Uterus (tissue), 4 donors: ENCODE results near the gene ATG5. TPM values are rescaled to one million over a fixed set of nuclear protein-coding genes. Genes with fewer than 3 reads are reported as not detected.
"Not testable (repeated sequence)": the region's sequence is repeated elsewhere in the genome, so short reads cannot be mapped to it uniquely, and the experiment has no call there.

Source experiments
- DNase-seq, 2 donors: peaks; one replicate each; pipeline ENCODE4 v3.0.0-alpha.2; 2019 to 2020
- H3K27ac ChIP-seq, 2 donors: fragments of 200-600 bp; sonication (generic); 1 replicate in 1 of 2; 2 replicates in 1 of 2; pipeline ENCODE4 v1.5.1; 2016 to 2018
- H3K27me3 ChIP-seq, 2 donors: fragments of 200-600 bp; sonication (generic); one replicate each; pipeline ENCODE4 v1.5.1; 2018 to 2019; ENCODE audit warnings: control low read depth in 1 of 2
- H3K36me3 ChIP-seq, 2 donors: fragments of 200-600 bp; sonication (generic); one replicate each; pipeline ENCODE4 v1.5.1; 2019; ENCODE audit warnings: control low read depth in 1 of 2
- H3K4me1 ChIP-seq, 2 donors: fragments of 200-600 bp; sonication (generic); one replicate each; pipeline ENCODE4 v1.5.1; 2018 to 2019; ENCODE audit warnings: control low read depth in 1 of 2
- H3K4me3 ChIP-seq, 2 donors: fragments of 200-600 bp; sonication (generic); 1 replicate in 1 of 2; 2 replicates in 1 of 2; pipeline ENCODE4 v1.5.1; 2018 to 2019; ENCODE audit warnings: mild to moderate bottlenecking in 1 of 2
- H3K9me3 ChIP-seq, 2 donors: fragments of 200-600 bp; sonication (generic); one replicate each; pipeline ENCODE4 v1.5.1; 2019; ENCODE audit warnings: control low read depth in 1 of 2
- POLR2A ChIP-seq, 2 donors: fragments of 450-650 bp; IDR thresholded peaks; one replicate each; pipeline ENCODE4 v1.6.1; 2016; ENCODE audit warnings: antibody characterized with exemption in 2 of 2, mild to moderate bottlenecking in 1 of 2, moderate library complexity in 1 of 2
- intact Hi-C: fragments of 100-400 bp; cut with DNase I; formaldehyde crosslinking; loops from one replicate; pipeline ENCODE4 v1.15.1; 2023; ENCODE audit warnings: low total_unique reads
- total RNA-seq, 4 donors: library from RNA; depleted of rRNA in 3 of 4; stranded (reverse); fragments of >200 nt in 3 of 4; gene quantifications; one replicate each; pipeline versions ENCODE4 v1.1.0 to v1.2.4, GENCODE V29; 2014 to 2023
- TF ChIP-seq, protein P1 (sequence below), 4 experiments: fragments of 200-600 bp in 2 of 4; fragments of 450-650 bp in 2 of 4; sonication (generic) in 2 of 4; IDR thresholded peaks; one replicate each; pipeline ENCODE4 v1.5.1; 2016 to 2019; ENCODE audit warnings: antibody characterized with exemption in 4 of 4, mild to moderate bottlenecking in 2 of 4, moderate library complexity in 1 of 4
- donor health status: DM: yes; HTN: yes; CAD: no.

Gene ATG5
- total RNA-seq, 4 donors from 2014 or later: 40.0 to 87.9 (median 63.3) TPM

DNA sequence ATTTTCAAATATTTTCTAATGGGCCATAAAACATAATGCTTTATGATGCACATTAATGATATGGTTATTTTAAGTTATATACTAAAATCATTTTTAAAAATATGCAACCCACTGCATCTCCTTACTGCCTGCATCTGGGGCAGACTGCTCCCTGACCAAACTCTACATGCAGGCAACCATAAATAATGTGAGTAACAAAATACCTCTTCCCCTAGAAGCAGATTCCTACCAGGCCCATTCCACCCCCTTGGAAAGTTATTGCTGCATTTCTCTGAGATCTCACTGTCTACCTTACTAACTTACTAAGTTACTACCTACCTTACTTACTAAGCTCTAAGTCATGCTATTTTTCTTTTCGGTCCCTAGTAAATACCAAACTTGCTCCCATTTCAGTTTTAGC is 71.8 kb downstream of the ATG5 start:
- Histone ChIP-seq H3K27ac (no peak overlapping the region), H3K4me3 (no peak overlapping the region), H3K36me3 (no peaks in the 10 kb centered on the region), H3K27me3 (no peaks in the 10 kb centered on the region), H3K9me3 (no peaks in the 10 kb centered on the region), H3K4me1 (no peaks in the 10 kb centered on the region)
- no peak for DNase-seq
- intact Hi-C loops: no loop called here
- TF ChIP-seq POLR2A (IDR thresholded peaks at IDR 0.05): no peak

DNA sequence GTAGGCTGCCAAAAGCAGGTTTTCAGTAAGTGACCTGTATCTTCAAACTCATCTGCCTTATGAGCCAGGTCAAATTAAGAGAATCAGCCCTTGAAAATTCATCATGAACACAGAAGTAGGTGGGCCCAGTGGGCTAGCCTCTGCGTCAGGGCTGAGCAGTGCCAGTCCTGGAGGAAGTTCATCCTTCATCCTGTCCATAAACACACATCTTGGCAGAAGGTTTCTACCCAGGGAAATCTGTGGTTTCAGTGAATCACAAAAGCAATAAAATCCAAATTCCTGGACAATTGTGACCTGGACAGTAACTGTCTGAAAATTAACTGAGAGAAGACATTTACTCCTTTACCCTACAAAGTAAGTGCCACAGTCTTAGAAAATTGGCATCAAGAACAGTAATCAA is 72.4 kb downstream of the ATG5 start:
- H3K4me1 ChIP-seq: no peaks in the 10 kb centered on the region
- no peaks in the 10 kb centered on the region for H3K36me3 ChIP-seq

DNA sequence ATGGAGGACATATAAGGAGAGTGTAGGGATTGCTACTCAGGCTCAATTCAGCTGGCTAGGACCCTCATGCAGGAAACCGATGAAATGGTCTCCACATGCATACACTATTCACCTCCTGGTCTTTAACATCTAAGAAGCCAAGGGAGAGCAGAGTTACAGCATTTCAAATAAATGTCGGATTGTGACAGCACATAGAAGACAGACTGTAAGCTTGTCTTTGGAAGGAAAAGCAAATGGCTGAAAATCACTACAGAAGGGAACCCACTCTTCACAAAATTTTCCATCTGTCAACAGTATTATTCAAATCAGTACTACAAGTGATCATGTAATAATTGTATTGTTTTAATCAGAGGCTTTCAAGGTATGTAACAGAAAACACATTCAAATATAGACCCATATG is 72.9 kb downstream of the ATG5 start:
- no peak overlapping the region for H3K4me3 ChIP-seq
- no peak for DNase-seq
- intact Hi-C loops: no loop called here
- H3K9me3 ChIP-seq: no peaks in the 10 kb centered on the region
- no peaks in the 10 kb centered on the region for H3K4me1 ChIP-seq
- H3K27ac ChIP-seq: no peak overlapping the region
- no peaks in the 10 kb centered on the region for H3K36me3 ChIP-seq
- H3K27me3 ChIP-seq: no peaks in the 10 kb centered on the region
- TF ChIP-seq, protein P1, sequence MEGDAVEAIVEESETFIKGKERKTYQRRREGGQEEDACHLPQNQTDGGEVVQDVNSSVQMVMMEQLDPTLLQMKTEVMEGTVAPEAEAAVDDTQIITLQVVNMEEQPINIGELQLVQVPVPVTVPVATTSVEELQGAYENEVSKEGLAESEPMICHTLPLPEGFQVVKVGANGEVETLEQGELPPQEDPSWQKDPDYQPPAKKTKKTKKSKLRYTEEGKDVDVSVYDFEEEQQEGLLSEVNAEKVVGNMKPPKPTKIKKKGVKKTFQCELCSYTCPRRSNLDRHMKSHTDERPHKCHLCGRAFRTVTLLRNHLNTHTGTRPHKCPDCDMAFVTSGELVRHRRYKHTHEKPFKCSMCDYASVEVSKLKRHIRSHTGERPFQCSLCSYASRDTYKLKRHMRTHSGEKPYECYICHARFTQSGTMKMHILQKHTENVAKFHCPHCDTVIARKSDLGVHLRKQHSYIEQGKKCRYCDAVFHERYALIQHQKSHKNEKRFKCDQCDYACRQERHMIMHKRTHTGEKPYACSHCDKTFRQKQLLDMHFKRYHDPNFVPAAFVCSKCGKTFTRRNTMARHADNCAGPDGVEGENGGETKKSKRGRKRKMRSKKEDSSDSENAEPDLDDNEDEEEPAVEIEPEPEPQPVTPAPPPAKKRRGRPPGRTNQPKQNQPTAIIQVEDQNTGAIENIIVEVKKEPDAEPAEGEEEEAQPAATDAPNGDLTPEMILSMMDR (IDR thresholded peaks at IDR 0.05): no peak
- no peak for TF ChIP-seq POLR2A (IDR thresholded peaks at IDR 0.05)

More for the DNA sequence above, 72.4 kb downstream of the ATG5 start:
- TF ChIP-seq, protein P1 (IDR thresholded peaks at IDR 0.05): no peak
- no peak for TF ChIP-seq POLR2A (IDR thresholded peaks at IDR 0.05)
- DNase-seq: no peak
- Histone ChIP-seq H3K27ac (no peak overlapping the region), H3K27me3 (no peaks in the 10 kb centered on the region), H3K9me3 (no peaks in the 10 kb centered on the region), H3K4me3 (no peak overlapping the region)
- intact Hi-C loops: no loop called here

DNA sequence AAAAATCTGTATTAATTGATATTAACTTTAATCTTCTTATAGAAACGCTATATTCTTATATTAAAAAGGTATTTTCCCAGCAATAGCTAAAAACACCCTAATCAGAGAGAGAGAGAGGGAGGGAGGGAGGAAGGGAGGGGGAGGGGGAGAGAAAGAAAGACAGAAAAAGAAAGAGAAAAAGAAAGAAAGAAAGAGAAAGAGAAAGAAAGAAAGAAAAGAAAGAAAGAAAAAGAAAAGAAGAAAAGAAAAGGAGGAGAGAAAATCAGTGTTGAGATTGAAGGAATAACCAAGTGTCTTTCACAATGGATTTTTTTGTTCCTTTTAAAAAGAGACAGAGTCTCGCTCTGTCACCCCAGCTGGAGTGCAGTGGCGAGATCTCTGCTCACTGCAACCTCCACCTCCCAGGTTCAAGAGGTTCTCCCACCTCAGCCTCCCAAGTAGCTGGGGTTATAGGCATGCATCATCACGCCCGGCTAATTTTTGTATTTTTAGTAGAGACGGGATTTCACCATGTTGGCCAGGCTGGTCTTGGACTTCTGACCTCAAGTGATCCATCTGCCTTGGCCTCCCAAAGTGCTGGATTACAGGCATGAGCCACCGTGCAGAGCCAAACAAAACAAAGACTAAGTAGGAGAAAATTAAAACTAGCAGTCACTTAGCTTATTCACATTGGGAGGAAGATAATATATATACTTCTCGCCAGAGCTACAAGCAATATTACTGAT is 73.9 kb downstream of the ATG5 start:
- H3K4me3 ChIP-seq, intact Hi-C loops, H3K4me1 ChIP-seq, H3K36me3 ChIP-seq, H3K27ac ChIP-seq, H3K27me3 ChIP-seq, DNase-seq, H3K9me3 ChIP-seq: not testable (repeated sequence)

DNA sequence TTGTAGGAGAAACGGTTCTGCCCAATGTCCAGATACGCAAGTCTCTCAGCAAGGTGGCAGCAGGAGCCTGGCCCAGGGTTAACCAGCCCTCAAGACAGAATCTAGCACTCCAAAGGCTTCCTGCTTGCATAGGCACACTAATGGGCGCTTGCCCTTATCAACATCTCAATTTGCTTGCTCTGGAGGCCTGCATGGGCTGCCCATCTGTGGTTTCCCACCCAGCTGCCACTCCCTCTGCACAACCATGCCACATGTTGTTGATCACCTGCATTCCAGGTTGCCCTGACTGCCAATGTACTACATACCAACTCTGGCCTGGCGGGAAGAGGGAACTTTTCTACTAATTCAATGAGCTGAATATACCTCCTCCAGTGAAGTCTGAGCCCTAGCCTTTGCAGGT is 74.6 kb downstream of the ATG5 start:
- no peak for TF ChIP-seq POLR2A (IDR thresholded peaks at IDR 0.05)
- TF ChIP-seq, protein P1 (IDR thresholded peaks at IDR 0.05): no peak
- intact Hi-C loops: no loop called here

DNA sequence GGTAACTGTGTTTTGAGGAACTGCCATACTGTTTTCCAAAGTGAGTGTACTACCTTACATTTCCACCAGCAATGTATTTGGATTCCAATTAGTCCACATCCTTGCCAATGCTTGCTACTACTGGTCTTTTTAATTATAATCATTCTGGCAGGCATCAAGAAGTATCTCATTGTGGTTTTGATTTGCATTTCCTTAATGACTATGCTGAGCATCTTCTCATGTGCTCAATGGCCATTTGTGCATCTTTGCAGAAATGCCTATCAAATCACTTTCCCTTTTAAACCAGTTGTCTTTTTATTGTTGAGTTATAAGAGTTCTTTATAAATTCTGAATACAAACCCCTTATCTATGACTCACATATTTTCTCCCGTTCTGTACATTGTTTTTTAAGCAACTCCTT is 75.9 kb downstream of the ATG5 start:
- H3K27ac ChIP-seq: no peak overlapping the region
- DNase-seq: no peak
- TF ChIP-seq POLR2A (IDR thresholded peaks at IDR 0.05): no peak
- TF ChIP-seq, protein P1 (IDR thresholded peaks at IDR 0.05): no peak
- H3K27me3 ChIP-seq: no peaks in the 10 kb centered on the region
- no peak overlapping the region for H3K4me3 ChIP-seq
- no peaks in the 10 kb centered on the region for H3K36me3 ChIP-seq
- H3K4me1 ChIP-seq: no peaks in the 10 kb centered on the region
- intact Hi-C loops: no loop called here
- H3K9me3 ChIP-seq: no peaks in the 10 kb centered on the region

More for the DNA sequence above, 74.6 kb downstream of the ATG5 start:
- DNase-seq: no peak
- Histone ChIP-seq H3K4me3 (no peak overlapping the region), H3K9me3 (no peaks in the 10 kb centered on the region), H3K36me3 (no peaks in the 10 kb centered on the region), H3K27ac (no peak overlapping the region), H3K27me3 (no peaks in the 10 kb centered on the region), H3K4me1 (no peaks in the 10 kb centered on the region)
